Kidney epithelial cell (primary cell): ENCODE results near the gene SCAF1. TPM values are rescaled to one million over a fixed set of nuclear protein-coding genes. Genes with fewer than 3 reads are reported as not detected.

Experiments
- DNase-seq: peaks from one replicate; pipeline ENCODE4 v3.0.0-alpha.2; 2010; ENCODE audit warnings: low read depth
- H3K27me3 ChIP-seq: 2 replicates; pipeline ENCODE4 v1.6.0; 2011; ENCODE audit warnings: low read length; ENCODE audit not compliant: control insufficient read depth, insufficient read depth
- H3K36me3 ChIP-seq: 2 replicates; pipeline ENCODE4 v1.5.1; 2011; ENCODE audit warnings: low read length; ENCODE audit not compliant: control insufficient read depth, insufficient read depth
- H3K4me3 ChIP-seq: 2 replicates; pipeline ENCODE4 v1.5.1; 2011; ENCODE audit warnings: low read depth, mild to moderate bottlenecking, control low read depth, low read length
- total RNA-seq: library from RNA; depleted of rRNA; stranded (reverse); fragments of >200 nt; gene quantifications from 2 replicates; pipeline ENCODE4 v1.2.3, GENCODE V29; 2015
- TF ChIP-seq, protein P1 (sequence below): IDR thresholded peaks from 2 replicates; pipeline ENCODE4 v1.5.1; 2011; ENCODE audit warnings: mild to moderate bottlenecking, moderate library complexity, low read length, control low read depth, inconsistent platforms; ENCODE audit not compliant: insufficient read depth, poor library complexity, severe bottlenecking

Gene SCAF1
- total RNA-seq, 1 donor from 2014 or later = 38.9 TPM

GRCh38 chr19:49684983-49685553 is 43.1 kb downstream of the SCAF1 start:
- TF ChIP-seq, protein P1, sequence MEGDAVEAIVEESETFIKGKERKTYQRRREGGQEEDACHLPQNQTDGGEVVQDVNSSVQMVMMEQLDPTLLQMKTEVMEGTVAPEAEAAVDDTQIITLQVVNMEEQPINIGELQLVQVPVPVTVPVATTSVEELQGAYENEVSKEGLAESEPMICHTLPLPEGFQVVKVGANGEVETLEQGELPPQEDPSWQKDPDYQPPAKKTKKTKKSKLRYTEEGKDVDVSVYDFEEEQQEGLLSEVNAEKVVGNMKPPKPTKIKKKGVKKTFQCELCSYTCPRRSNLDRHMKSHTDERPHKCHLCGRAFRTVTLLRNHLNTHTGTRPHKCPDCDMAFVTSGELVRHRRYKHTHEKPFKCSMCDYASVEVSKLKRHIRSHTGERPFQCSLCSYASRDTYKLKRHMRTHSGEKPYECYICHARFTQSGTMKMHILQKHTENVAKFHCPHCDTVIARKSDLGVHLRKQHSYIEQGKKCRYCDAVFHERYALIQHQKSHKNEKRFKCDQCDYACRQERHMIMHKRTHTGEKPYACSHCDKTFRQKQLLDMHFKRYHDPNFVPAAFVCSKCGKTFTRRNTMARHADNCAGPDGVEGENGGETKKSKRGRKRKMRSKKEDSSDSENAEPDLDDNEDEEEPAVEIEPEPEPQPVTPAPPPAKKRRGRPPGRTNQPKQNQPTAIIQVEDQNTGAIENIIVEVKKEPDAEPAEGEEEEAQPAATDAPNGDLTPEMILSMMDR = no peak
- DNase-seq = no peak
- Histone ChIP-seq H3K4me3 (no peak overlapping the region), H3K36me3 (peaks cover 8% of the 10 kb centered on the region), H3K27me3 (peaks cover 2% of the 10 kb centered on the region)

GRCh38 chr19:49685845-49686332 is 43.9 kb downstream of the SCAF1 start:
- TF ChIP-seq, protein P1 = no peak
- H3K4me3 ChIP-seq = no peak overlapping the region
- H3K36me3 ChIP-seq = peaks cover 8% of the 10 kb centered on the region
- peaks cover 4% of the 10 kb centered on the region for H3K27me3 ChIP-seq
- DNase-seq = no peak

GRCh38 chr19:49686503-49687088 is 44.6 kb downstream of the SCAF1 start:
- peaks cover 8% of the 10 kb centered on the region for H3K36me3 ChIP-seq
- no peak for DNase-seq
- H3K4me3 ChIP-seq = no peak overlapping the region
- TF ChIP-seq, protein P1 = no peak
- peaks cover 4% of the 10 kb centered on the region for H3K27me3 ChIP-seq

DNA sequence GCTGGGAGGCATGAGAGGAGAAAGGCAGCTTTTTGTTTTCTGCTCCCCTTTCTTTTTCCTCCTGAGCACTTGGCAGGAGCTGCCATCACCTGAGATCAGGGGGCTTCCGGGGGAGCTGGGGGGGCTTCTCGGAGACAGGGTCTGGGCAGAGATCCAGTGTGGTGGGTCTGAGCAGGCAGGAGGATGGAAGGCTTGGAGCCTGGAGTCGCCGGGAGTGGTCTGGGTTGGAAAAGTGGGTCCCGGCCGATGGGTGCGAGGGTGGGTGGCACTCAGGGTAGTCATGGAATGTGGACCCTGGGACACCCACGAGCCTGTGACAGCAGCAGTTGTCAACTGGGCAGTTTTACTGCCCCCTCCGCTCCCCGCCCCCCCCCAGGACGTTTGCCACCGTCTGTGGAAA is 45.1 kb downstream of the SCAF1 start:
- DNase-seq = no peak
- H3K4me3 ChIP-seq = no peak overlapping the region
- peaks cover 6% of the 10 kb centered on the region for H3K36me3 ChIP-seq
- TF ChIP-seq, protein P1 = no peak
- H3K27me3 ChIP-seq = peaks cover 4% of the 10 kb centered on the region

- Histone ChIP-seq H3K36me3 (peaks cover 4% of the 10 kb centered on the region), H3K27me3 (peaks cover 4% of the 10 kb centered on the region), H3K4me3 (no peak overlapping the region)
- no peak for DNase-seq
- TF ChIP-seq, protein P1 = no peak
These were observed 45.7 kb downstream of the SCAF1 start for GRCh38 chr19:49687566-49688316.
